B cell (primary cell): Measurements from ENCODE around the gene ZNF528.

Experiments used
- CTCF ChIP-seq: fragments of 200-600 bp; IDR thresholded peaks from one replicate; pipeline ENCODE4 v1.8.0; 2022; ENCODE audit warnings: antibody characterized with exemption, mild to moderate bottlenecking
- EZH2 ChIP-seq: IDR thresholded peaks from 2 replicates; pipeline ENCODE4 v1.6.1; 2012; ENCODE audit warnings: borderline replicate concordance, low read depth, mild to moderate bottlenecking, moderate library complexity, low read length; ENCODE audit not compliant: insufficient read depth, poor library complexity, severe bottlenecking

DNA sequence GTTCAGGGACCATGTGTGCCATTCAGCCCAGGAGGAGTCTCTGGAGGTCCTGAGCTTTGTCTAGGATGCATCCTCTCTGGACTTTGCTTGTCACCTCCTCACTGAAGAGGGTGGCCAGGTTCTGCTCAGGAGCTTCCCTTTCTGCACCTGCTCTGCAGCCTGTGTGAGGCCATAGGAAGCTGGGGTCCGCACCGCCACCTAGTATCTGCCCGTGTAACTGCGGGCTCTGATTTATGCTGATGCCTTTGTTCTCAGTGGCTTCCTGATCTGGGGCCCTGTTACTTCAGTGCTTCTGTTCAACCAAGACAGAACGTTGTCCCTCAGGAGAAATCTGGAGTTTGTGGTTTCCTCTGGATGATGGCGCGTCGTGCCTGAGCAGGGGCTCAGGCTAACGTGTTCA lies 46.1 kb upstream of the ZNF528 start:
- TF ChIP-seq CTCF (no peak), EZH2 (no peak)
